Ishikawa (cell line): Measurements from ENCODE around the gene MLLT6.

Experiments
- CEBPB ChIP-seq: IDR thresholded peaks from 2 replicates; pipeline ENCODE4 v1.6.1; 2012
- CREB1 ChIP-seq: IDR thresholded peaks from 2 replicates; pipeline ENCODE4 v1.6.1; 2012; ENCODE audit warnings: low read depth
- EGR1 ChIP-seq: IDR thresholded peaks from 2 replicates; pipeline ENCODE4 v1.6.1; 2012
- EP300 ChIP-seq: IDR thresholded peaks from 2 replicates; pipeline ENCODE4 v1.6.1; 2012; ENCODE audit warnings: borderline replicate concordance
- FOXM1 ChIP-seq: IDR thresholded peaks from 2 replicates; pipeline ENCODE4 v1.6.1; 2012; ENCODE audit warnings: low read depth, borderline replicate concordance
- NFIC ChIP-seq: IDR thresholded peaks from 2 replicates; pipeline ENCODE4 v1.6.1; 2012
- RAD21 ChIP-seq: IDR thresholded peaks from 2 replicates; pipeline ENCODE4 v1.6.1; 2012; ENCODE audit warnings: low read depth
- TAF1 ChIP-seq: IDR thresholded peaks from 2 replicates; pipeline ENCODE4 v1.6.1; 2012; ENCODE audit warnings: low read depth, mild to moderate bottlenecking
- TCF12 ChIP-seq: IDR thresholded peaks from 2 replicates; pipeline ENCODE4 v1.6.1; 2012; ENCODE audit warnings: low read depth
- TEAD4 ChIP-seq: IDR thresholded peaks from 2 replicates; pipeline ENCODE4 v1.6.1; 2012
- YY1 ChIP-seq: IDR thresholded peaks from 2 replicates; pipeline ENCODE4 v1.6.1; 2012; ENCODE audit warnings: low read depth
- ZBTB7A ChIP-seq: IDR thresholded peaks from 2 replicates; pipeline ENCODE4 v1.6.1; 2012; ENCODE audit warnings: low read depth
- TF ChIP-seq, protein P1 (sequence below): IDR thresholded peaks from 2 replicates; pipeline ENCODE4 v1.6.1; 2012; ENCODE audit warnings: low read depth, mild to moderate bottlenecking
- TF ChIP-seq, protein P2 (sequence below): IDR thresholded peaks from 2 replicates; pipeline ENCODE4 v1.6.1; 2012
- TF ChIP-seq, protein P3 (sequence below): IDR thresholded peaks from 2 replicates; pipeline ENCODE4 v1.6.1; 2012

The MLLT6 gene

DNA sequence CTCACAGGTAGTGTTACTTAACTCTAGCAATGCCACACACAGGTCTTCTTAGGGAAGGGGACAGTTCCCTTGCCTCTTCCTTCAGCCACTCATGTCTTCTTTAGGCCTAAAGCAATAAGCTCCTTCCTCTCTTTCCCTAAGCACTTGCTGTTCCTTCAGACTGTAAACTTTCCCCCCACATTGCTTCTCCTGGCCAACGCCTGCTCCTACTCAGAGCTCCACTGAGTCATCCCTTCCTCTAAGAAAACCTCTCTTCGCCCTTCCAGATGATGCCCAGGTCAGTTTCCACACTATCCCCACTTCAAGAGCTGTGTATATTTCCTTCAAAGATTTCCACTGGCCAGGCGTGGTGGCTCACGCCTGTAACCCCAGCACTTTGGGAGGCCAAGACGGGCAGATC lies 17.8 kb upstream of the MLLT6 start:
- TF ChIP-seq FOXM1 (no peak), CEBPB (no peak)

DNA sequence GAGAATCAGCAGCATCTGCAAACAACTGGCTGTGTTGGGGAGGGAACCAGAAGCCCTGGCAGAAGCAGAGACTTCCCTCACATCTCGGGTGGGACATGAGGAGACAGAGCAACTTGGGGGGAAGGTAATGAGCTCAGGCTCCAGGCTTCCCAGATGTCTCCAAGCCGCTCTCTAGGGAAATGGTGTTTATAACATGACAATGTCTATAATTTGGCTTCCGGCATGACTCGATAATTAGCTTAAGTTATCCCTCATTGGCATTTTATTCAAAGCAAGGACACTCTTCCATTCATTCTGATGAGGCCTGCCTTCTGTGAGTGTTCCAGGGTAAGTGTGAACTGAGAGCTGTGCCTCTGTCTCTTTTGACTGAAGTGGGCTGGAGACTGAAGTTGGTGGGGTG lies 14.7 kb upstream of the MLLT6 start:
- TF ChIP-seq, protein P1, sequence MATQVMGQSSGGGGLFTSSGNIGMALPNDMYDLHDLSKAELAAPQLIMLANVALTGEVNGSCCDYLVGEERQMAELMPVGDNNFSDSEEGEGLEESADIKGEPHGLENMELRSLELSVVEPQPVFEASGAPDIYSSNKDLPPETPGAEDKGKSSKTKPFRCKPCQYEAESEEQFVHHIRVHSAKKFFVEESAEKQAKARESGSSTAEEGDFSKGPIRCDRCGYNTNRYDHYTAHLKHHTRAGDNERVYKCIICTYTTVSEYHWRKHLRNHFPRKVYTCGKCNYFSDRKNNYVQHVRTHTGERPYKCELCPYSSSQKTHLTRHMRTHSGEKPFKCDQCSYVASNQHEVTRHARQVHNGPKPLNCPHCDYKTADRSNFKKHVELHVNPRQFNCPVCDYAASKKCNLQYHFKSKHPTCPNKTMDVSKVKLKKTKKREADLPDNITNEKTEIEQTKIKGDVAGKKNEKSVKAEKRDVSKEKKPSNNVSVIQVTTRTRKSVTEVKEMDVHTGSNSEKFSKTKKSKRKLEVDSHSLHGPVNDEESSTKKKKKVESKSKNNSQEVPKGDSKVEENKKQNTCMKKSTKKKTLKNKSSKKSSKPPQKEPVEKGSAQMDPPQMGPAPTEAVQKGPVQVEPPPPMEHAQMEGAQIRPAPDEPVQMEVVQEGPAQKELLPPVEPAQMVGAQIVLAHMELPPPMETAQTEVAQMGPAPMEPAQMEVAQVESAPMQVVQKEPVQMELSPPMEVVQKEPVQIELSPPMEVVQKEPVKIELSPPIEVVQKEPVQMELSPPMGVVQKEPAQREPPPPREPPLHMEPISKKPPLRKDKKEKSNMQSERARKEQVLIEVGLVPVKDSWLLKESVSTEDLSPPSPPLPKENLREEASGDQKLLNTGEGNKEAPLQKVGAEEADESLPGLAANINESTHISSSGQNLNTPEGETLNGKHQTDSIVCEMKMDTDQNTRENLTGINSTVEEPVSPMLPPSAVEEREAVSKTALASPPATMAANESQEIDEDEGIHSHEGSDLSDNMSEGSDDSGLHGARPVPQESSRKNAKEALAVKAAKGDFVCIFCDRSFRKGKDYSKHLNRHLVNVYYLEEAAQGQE = no peak
- no peak for TF ChIP-seq EP300
- no peak for TF ChIP-seq NFIC
- TF ChIP-seq TAF1 = no peak
- TF ChIP-seq RAD21 = no peak
- no peak for TF ChIP-seq TEAD4
- TF ChIP-seq CREB1 = no peak
- TF ChIP-seq, protein P2, sequence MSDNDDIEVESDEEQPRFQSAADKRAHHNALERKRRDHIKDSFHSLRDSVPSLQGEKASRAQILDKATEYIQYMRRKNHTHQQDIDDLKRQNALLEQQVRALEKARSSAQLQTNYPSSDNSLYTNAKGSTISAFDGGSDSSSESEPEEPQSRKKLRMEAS = no peak
- no peak for TF ChIP-seq EGR1
- TF ChIP-seq TCF12 = no peak
- no peak for TF ChIP-seq ZBTB7A
- TF ChIP-seq, protein P3, sequence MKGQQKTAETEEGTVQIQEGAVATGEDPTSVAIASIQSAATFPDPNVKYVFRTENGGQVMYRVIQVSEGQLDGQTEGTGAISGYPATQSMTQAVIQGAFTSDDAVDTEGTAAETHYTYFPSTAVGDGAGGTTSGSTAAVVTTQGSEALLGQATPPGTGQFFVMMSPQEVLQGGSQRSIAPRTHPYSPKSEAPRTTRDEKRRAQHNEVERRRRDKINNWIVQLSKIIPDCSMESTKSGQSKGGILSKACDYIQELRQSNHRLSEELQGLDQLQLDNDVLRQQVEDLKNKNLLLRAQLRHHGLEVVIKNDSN = no peak
- TF ChIP-seq YY1 = no peak
- TF ChIP-seq CEBPB = no peak
- TF ChIP-seq FOXM1 = no peak

DNA sequence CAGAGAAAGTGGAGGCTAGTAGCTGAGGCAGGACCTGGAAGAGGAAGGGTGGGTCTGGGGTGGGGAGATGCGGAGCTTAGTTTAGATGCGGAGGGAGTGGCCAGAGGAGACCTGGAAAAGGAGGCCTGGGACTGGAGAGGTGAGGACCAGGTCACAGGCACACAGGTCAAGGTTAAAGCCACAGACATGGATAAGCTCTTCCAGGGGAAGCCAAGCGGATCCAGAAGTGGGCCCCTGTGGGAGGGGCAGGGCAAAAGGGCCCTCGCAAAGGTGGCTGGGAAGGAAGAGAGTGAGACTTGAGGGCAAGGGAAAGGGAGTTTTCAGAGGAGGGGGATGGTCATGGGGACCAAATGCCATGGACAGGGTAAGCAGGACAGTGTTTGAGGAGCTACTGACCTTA lies 13.9 kb upstream of the MLLT6 start:
- TF ChIP-seq EP300 (no peak), RAD21 (no peak), CREB1 (no peak), TEAD4 (no peak), CEBPB (no peak), EGR1 (no peak), YY1 (no peak), FOXM1 (no peak), TAF1 (no peak), ZBTB7A (no peak), NFIC (no peak)
- TF ChIP-seq, protein P3 = no peak
- TF ChIP-seq, protein P1 = no peak

DNA sequence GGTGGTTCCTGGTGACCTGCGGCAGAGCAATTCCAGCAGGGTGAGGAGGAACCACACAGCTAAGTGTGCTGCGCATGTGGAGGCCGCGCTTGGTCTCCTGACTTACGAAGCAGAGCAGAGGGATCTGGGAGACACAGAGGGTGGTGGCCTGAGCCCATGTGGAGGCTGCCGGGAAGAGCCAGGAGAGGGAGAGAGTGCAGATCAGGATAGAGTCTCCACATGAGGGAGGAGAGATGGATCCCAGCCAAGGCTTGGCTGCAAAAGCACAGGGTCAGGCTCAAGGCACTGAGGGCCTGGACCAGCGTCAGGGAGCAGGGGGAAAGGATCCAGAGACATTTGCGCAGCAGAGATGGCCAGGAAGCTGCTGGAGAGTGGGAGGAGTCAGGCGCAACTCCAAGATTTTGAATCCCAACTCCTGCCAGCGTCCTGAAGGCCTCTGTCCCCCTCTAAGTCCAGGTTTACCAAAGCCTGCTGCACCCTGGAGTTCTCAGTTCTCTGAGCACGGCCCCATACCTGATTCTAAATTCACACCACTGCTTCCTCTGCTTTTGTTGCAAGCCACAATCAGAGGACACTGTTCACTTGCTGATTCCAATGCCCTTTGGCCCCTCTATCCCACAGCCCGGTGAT lies 11.3 kb upstream of the MLLT6 start:
- no peak for TF ChIP-seq FOXM1
- TF ChIP-seq TAF1 = no peak
- no peak for TF ChIP-seq CEBPB
- no peak for TF ChIP-seq ZBTB7A
- TF ChIP-seq, protein P2 = no peak
- no peak for TF ChIP-seq YY1
- TF ChIP-seq, protein P1 = no peak
- TF ChIP-seq, protein P3 = no peak
- TF ChIP-seq RAD21 = no peak
- TF ChIP-seq TCF12 = no peak
- TF ChIP-seq CREB1 = no peak
